GM12873 (cell line): Measurements from ENCODE around the gene SLC16A4.

ENCODE experiments used
- TF ChIP-seq, protein P1 (sequence below): IDR thresholded peaks from 2 replicates; pipeline ENCODE4 v1.5.1; 2012; ENCODE audit warnings: low read depth, mild to moderate bottlenecking, moderate library complexity, low read length, control low read depth; ENCODE audit not compliant: insufficient read depth; ENCODE audit errors: missing control alignments

SLC16A4 gene

GRCh38 chr1:110360431-110360830 is 30.4 kb downstream of the SLC16A4 start:
- TF ChIP-seq, protein P1, sequence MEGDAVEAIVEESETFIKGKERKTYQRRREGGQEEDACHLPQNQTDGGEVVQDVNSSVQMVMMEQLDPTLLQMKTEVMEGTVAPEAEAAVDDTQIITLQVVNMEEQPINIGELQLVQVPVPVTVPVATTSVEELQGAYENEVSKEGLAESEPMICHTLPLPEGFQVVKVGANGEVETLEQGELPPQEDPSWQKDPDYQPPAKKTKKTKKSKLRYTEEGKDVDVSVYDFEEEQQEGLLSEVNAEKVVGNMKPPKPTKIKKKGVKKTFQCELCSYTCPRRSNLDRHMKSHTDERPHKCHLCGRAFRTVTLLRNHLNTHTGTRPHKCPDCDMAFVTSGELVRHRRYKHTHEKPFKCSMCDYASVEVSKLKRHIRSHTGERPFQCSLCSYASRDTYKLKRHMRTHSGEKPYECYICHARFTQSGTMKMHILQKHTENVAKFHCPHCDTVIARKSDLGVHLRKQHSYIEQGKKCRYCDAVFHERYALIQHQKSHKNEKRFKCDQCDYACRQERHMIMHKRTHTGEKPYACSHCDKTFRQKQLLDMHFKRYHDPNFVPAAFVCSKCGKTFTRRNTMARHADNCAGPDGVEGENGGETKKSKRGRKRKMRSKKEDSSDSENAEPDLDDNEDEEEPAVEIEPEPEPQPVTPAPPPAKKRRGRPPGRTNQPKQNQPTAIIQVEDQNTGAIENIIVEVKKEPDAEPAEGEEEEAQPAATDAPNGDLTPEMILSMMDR = no peak

- TF ChIP-seq, protein P1 = no peak
Measured at GRCh38 chr1:110356379-110356778, 34.4 kb downstream of the SLC16A4 start.

GRCh38 chr1:110355321-110355720 is 35.5 kb downstream of the SLC16A4 start:
- TF ChIP-seq, protein P1 = no peak

DNA sequence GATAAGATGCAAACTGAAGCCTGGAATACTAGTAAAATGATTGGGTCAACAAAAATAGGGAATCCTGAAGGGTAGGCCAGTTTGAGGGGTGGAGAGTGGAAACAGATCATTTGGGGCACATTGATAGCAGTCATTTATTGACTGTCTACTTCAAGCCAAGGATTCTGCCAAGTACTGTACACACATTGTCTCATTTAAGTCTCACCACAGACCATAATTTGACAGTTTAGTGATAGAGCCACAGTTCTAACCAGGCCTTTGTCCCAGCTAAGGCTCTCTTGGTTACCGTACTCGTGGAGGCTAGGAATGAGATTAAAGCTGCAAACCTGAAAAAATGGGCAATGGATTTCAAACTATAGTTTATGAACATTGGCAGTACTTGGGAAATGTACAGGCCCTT is 40.5 kb downstream of the SLC16A4 start:
- TF ChIP-seq, protein P1 = no peak

DNA sequence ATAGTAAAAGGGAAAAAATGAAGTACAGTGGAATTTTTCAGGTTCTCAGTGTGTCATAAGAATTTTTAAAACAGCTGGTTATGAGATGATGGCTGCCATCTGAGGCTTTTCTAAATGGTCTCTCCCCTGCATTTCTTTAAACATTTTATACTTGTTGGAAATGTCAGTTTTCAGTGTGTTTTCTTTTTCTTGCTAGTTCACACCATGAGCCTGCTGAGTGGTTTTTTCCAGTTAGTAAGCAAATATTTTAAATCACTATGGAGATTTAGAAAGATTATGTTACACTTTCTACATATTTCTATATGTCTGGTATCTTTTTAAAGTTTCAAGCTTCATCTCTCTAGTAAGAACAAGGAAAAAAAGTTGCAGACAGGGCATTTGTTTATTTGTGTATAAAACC is 42.1 kb downstream of the SLC16A4 start:
- TF ChIP-seq, protein P1 = no peak

- TF ChIP-seq, protein P1 = no peak
Measured at GRCh38 chr1:110348050-110348449, 42.8 kb downstream of the SLC16A4 start.

GRCh38 chr1:110347182-110347893 is 43.5 kb downstream of the SLC16A4 start:
- TF ChIP-seq, protein P1 = no peak
